SKM-1 (cell line): Measurements from ENCODE around the gene TPST2.
"Not testable (repeated sequence)": the region's sequence is repeated elsewhere in the genome, so short reads cannot be mapped to it uniquely, and the experiment has no call there.

ENCODE experiments used
- DNase-seq: peaks from one replicate; lab custom pipeline; 2025; ENCODE audit not compliant: unreplicated experiment; lab: John Stamatoyannopoulos, UW

TPST2 gene

GRCh38 chr22:26536056-26536761 lies 53.7 kb downstream of the TPST2 start:
- DNase-seq = no peak

- DNase-seq = no peak
Observed at GRCh38 chr22:26535603-26535908, 54.4 kb downstream of the TPST2 start.

DNA sequence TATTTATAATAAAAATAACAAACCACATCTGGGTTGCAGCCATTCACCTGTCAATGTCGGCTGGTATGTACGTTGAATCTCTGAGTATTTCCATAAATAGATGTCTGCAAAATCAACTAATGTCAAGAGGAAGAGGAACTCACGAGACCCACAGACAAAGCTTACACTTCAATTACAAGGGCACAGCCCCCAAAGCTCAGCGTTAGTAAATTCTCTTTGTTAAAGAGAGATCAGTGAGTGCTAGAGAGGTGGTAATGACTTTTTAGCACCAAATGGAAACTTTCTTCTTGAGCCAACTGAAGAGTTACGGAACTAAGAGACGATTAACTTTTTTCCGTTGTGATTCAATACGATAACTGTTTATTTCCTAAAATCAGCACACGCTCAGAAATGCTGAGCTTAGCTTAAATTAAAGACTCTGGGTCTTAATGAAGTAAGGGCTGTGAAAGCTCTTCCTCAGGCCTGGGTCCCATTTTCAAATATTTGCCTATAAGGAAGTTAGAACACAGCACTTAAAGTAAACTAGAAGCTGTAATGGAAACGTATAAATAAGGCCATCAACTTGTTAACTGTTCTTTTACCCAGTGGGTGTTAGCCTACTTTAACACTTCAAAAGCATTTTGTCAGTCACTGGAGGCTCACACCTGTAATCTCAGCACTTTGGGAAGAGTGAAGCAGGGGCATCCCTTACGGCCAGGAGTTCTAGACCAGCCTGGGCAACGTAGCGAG lies 54.9 kb downstream of the TPST2 start:
- no peak for DNase-seq

GRCh38 chr22:26534171-26534855 lies 55.6 kb downstream of the TPST2 start:
- DNase-seq = no peak

DNA sequence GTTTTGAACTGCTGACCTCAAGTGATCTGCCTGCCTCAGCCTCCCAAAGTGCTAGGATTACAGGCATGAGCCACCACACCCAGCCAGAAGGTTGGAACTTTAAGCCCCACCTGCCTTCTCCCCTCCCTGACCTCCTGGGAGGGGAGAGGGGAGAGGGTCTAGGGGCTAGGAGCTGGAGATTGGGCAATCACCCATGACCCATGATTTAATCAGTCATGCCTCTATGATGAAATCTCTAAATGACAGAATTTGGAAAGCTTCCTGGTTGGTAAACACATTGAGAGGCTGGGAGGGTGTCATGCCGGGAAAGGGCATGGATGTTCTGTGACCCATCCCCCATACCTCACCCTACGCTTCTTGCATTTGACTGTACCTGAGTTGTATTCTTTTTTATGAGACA lies 60.6 kb downstream of the TPST2 start:
- no peak for DNase-seq

DNA sequence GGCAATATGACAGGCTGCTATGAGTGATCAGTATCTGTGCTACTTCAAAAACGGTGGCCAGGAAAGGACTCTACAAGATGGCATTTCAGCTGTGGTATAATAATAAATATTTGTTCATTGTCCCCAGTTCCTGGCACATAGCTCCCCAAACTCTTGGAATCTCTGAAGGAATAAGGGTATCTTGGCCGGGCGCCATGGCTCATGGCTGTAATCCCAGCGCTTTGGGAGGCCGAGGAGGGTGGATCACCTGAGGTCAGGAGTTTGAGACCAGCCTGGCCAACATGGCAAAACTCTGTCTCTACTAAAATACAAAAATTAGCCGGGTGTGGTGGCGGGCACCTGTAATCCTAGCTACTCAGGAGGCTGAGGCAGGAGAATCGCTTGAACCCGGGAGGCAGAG lies 61.4 kb downstream of the TPST2 start:
- DNase-seq = not testable (repeated sequence)

DNA sequence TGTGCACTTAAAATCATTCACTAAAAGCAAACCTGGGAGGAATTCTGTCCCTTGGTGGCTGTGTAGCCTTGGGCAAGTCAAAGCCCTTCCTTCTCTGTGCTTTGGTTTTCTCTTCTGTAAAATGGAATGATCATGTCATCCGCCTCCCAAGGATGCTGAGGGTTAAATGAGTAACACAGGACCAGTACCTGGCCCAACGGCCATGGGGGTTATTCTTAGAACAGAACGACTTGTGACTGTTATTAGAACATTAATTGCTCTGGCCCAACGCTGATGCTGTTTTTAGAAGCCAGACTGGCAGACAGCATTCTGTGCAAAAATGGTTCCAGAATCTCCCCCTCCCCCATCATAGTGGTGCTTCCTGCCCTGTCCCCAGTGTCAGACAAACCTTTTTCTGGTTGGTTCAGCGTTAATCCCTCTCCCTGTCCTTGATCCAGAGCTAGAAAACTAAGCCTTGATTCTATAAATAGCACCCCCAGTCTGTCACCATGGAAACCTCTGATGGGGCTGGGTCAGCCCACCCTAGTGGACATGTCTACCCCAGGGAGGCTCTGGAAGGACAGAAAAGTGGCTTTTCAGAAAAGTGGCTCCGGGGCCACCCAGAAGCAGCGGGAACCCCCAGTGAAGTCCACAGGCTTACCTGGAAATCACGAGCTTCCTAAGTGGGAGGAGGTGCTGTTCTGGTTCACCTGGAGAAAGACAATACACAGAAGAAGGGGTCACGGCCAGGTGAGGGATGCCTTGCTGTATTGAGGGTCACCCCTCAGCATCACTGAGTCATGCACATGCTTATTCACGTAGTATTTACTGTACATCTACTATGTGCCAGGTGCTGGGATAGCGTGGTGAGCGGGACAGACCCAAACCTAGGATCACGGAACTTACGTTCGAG lies 62.1 kb downstream of the TPST2 start:
- no peak for DNase-seq

GRCh38 chr22:26527167-26527566 lies 62.8 kb downstream of the TPST2 start:
- no peak for DNase-seq

DNA sequence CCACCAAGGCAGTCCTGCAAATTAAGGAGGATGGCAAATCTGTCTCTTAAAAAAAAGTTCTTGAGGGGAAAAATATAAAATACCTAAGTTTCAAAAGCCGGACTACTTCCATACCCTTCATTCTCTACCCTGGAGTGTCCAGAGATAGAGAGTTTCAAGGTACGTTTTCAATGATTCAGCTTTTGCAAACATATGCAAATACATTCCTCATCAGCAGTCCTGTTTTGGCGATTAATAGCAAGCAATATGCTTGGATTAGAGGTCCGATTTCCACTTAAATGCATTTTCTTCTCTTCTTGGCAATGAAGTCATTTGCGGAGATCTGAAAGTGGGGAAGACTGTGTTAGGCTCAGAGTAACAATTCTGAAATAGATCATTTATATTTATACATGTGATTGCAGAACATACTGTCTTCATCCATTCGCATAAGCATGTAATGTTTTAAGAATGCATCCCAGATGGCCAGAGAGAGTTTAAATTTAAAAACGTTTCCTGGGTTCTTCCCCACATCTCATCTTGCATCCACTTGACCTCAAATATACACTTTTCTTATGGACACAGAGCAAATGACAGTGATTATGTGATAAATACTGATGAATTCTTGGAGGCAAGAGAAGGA lies 63.9 kb downstream of the TPST2 start:
- no peak for DNase-seq

- DNase-seq = no peak
Observed at GRCh38 chr22:26524870-26525269, 65.1 kb downstream of the TPST2 start.

DNA sequence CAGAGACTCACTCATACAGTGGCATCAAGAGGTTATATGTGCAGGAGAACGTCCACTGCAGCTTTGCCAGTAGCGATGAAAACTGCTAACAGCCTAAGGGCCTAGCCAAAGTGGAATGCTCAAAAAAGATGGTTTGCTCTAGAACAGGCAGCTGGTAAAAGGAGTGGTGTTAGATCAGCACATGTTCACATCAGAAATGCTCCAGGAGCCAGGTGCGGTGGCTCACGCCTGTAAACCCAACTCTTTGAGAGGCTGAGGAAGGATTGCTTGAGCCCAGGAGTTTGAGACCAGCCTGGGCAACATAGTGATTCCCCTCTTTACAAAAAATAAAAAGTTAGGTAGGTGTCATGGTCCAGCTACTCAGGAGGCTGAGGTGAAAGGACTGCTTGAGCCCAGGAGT lies 67.3 kb downstream of the TPST2 start:
- DNase-seq = no peak

DNA sequence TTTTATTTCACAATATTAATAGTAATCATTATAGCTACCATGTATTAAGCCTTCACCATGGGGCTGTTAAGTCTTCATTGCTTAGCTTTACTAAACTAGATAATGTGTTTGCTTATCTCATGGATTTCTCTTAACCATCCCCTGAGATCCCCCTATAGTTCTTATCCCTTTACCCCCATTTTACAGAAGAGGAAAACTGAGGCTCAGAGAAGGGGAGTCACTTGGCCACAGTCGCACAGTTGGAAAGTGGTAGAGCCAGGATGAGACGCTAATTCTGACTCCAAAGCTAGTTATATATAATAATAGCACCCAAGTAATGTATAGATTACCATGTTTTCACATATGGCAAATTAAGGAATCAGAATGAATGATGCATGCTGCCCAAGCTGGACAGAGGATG lies 67.9 kb downstream of the TPST2 start:
- no peak for DNase-seq

DNA sequence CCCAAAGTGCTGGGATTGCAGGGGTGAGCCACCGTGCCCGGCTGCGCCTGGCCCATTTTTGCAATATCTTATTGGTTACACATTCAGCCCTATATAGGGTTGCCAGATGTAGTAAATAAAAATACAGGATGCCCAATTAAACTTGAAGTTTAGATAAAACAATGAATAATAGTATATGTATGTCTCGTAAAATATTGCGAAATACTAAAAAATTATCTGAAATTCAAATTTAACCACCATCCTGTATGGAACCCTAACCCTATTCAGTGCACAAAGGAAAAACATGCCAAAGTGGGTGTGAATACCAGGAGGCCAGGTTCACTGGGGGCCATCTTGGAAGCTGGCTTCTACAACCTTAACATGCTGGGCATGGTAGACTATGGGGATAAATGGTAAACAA lies 72.5 kb downstream of the TPST2 start:
- no peak for DNase-seq

DNA sequence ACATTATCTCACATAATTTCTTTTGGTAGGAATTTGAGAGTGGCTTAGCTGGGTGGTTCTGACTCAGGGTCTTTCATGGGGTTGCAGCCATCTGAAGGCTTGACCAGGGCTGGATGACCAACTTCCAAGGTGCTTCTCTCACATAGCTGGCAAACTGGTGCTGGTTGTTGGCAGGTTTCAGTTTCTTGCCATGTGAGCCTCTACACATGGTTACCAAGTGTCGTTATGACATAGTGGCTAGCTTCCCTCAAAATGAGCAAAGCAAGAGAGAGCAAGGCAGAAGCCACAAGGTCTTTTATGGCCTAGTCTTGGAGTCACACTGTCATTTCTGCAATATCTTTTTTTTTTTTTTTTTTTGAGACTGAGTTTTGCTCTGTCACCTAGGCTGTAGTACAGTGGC lies 73.4 kb downstream of the TPST2 start:
- no peak for DNase-seq

DNA sequence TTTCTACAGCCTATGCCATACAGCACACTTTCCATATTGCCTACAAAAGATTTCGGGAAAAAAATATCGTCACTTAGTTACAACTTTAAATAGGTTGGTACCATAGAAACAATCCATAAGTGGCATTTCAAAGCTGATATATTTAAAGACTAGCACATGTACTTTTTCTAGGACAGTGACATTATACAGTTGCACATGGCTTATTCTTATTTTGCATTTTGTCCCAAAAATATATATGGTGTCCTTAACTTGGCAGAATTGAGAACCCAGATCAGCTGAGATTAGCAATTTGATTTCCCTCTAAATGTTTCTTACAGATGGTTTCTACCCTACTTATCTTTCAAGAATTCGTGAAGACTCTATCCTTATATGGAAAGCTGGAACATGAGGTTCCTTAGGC lies 74.0 kb downstream of the TPST2 start:
- no peak for DNase-seq

- DNase-seq = no peak
Observed at GRCh38 chr22:26514419-26515161, 75.3 kb downstream of the TPST2 start.

- DNase-seq = no peak
Observed at GRCh38 chr22:26513838-26514237, 76.1 kb downstream of the TPST2 start.

GRCh38 chr22:26512149-26512793 lies 77.7 kb downstream of the TPST2 start, which contains the start of gene TFIP11:
TSS of gene TFIP11 (minus strand) at chr22:26512473. CDS start at chr22:26510272, 2,201 bp downstream.
- peak; percentile 51 for DNase-seq

- DNase-seq = no peak
Observed at GRCh38 chr22:26508148-26508547, 81.8 kb downstream of the TPST2 start.

DNA sequence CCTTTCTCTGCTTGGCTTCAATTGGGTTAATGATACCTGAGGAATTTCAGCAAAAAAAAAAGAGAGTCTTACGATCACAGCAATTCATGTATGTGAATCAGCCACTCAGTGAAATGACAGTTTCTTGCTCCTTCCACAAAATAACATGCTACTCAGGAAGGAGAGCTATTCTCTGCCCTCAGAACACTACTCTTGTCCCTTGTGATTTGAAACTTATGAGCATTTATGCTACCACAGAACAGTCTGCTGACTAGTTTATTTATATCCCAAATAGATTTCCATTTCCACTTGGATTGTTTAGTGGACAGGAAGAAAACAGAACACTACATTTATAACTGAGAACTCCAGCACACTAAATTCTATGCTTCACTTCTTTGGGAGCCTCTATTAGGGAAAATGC lies 86.2 kb downstream of the TPST2 start:
- DNase-seq = no peak
